ENCODE results near the gene PODXL2. TPM values are rescaled to one million over a fixed set of nuclear protein-coding genes. Genes with fewer than 3 reads are reported as not detected.

The PODXL2 gene
- polyA plus RNA-seq, 1 donor (not counting 4 experiments of a cell fraction or from before 2014, with no cell fraction given), result 1.6 TPM

DNA sequence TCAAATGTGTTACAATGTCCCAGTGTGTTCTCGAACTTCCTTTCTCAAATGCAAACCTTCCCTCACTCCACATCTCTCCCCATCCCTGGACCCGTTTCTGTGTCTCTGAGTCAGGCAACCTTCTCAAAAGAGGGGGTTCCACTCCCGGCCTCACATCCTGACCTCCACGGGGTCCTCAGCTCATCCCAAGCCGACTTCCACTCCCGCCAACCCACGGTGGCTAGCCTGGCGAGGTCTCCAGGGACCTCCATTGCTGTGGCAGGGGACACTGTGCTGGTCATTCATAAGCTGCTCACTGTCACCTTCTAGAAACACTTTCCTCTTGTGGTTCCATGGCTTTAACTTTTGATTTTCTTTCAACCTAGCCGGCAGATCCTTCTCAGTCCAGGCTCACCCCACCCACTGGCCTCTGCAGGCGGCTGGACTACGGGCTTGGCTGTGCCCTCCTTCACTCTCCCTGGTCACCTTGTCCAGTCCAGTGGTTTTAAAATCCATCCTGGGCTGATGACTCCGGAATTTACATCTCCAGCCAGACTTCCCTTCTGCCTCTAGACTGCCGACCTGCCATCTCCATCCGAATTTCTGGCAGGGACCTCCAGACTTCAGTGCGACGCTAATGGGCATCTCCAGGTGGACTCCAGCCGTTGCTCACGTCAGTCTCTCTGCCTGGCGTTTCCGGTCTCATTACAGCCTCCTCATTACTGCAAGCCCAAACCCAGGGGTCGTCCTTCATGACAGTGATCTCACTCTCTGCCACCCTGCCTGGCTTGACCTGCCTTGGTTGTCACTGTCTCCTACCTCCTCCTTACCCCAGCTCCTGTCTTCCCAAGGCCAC lies 63.7 kb downstream of the PODXL2 start:
- H3K4me1 ChIP-seq (ENCODE audit: control insufficient read depth, extremely low read depth, insufficient read depth, low read length), result peaks cover 38% of the 10 kb centered on the region
- H3K36me3 ChIP-seq (ENCODE audit: control insufficient read depth in 2 of 2, extremely low read depth in 1 of 2, insufficient read depth in 2 of 2, low read length in 2 of 2), result no peaks in the 10 kb centered on the region
- no peaks in the 10 kb centered on the region for H4K20me1 ChIP-seq (ENCODE audit: control insufficient read depth, extremely low read depth, insufficient read depth, low read length)
- H3K9me1 ChIP-seq (ENCODE audit: control insufficient read depth, extremely low read depth, insufficient read depth, low read length), result no peaks in the 10 kb centered on the region
- H2AFZ ChIP-seq (ENCODE audit: control insufficient read depth, low read length), result no peak overlapping the region
- no peaks in the 10 kb centered on the region for H3K27me3 ChIP-seq (ENCODE audit: control insufficient read depth, extremely low read depth, insufficient read depth, low read length)
- no peaks in the 10 kb centered on the region for H3K79me2 ChIP-seq (ENCODE audit: control insufficient read depth, insufficient read depth, low read length)
- DNase-seq (ENCODE audit: low read depth, low spot score) (no peak), FAIRE-seq (no peak)
- no peak for TF ChIP-seq EZH2 (IDR thresholded peaks at IDR 0.05; ENCODE audit: low read length)
- TF ChIP-seq, protein P1, sequence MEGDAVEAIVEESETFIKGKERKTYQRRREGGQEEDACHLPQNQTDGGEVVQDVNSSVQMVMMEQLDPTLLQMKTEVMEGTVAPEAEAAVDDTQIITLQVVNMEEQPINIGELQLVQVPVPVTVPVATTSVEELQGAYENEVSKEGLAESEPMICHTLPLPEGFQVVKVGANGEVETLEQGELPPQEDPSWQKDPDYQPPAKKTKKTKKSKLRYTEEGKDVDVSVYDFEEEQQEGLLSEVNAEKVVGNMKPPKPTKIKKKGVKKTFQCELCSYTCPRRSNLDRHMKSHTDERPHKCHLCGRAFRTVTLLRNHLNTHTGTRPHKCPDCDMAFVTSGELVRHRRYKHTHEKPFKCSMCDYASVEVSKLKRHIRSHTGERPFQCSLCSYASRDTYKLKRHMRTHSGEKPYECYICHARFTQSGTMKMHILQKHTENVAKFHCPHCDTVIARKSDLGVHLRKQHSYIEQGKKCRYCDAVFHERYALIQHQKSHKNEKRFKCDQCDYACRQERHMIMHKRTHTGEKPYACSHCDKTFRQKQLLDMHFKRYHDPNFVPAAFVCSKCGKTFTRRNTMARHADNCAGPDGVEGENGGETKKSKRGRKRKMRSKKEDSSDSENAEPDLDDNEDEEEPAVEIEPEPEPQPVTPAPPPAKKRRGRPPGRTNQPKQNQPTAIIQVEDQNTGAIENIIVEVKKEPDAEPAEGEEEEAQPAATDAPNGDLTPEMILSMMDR (optimal IDR thresholded peaks at IDR 0.05 in 1 of 3, IDR thresholded peaks at IDR 0.05 in 1 of 3, conservative IDR thresholded peaks at IDR 0.05 in 1 of 3; ENCODE audit: extremely low read depth in 1 of 3, insufficient read depth in 2 of 3, low read length in 3 of 3), result no peak
- H3K9me3 ChIP-seq (ENCODE audit: control insufficient read depth, low read depth, low read length), result no peaks in the 10 kb centered on the region
- no peak overlapping the region for H3K4me3 ChIP-seq (ENCODE audit: control insufficient read depth in 2 of 3, extremely low read depth in 1 of 3, insufficient read depth in 2 of 3, low read depth in 1 of 3, low read length in 3 of 3)
- dilution Hi-C loops (cut with MboI; ENCODE audit: extremely low pct_ligation_motif_present, low sequenced_read_pairs), result no loop called here
- no peak overlapping the region for H3K4me2 ChIP-seq (ENCODE audit: control insufficient read depth, extremely low read depth, insufficient read depth, low read depth, low read length)
- H3K9ac ChIP-seq (ENCODE audit: control insufficient read depth, extremely low read depth, insufficient read depth, low read length), result no peak overlapping the region
- no peak overlapping the region for H3K27ac ChIP-seq (ENCODE audit: control insufficient read depth, insufficient read depth, low read length)

DNA sequence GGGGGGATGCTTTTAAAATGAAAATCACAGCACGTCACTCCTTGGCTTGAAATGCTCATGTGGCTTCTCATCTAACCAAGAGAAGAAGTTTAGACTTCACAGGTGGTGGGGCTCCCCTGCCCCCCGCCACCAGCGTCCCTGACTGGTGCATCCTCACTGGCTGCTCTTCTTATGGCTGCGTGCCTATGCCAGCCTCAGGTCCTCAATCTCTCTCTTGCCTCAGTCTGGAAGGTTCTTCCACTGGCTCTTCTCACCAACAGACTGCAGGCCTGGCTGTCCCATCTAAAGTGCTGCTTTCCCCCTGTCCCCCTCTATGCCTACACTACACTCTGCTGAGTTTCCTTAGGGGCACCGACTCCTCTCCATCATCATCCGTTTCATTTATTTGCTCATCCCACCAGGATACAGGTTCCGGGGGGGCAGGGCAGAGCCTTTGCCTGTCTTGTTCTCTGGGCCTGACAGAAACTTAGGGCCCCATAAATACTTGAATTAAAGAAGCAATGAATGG lies 64.4 kb downstream of the PODXL2 start:
- FAIRE-seq (no peak), DNase-seq (ENCODE audit: low read depth, low spot score) (no peak)
- H3K36me3 ChIP-seq (ENCODE audit: control insufficient read depth in 2 of 2, extremely low read depth in 1 of 2, insufficient read depth in 2 of 2, low read length in 2 of 2), result no peaks in the 10 kb centered on the region
- no peak overlapping the region for H3K9ac ChIP-seq (ENCODE audit: control insufficient read depth, extremely low read depth, insufficient read depth, low read length)
- H4K20me1 ChIP-seq (ENCODE audit: control insufficient read depth, extremely low read depth, insufficient read depth, low read length), result no peaks in the 10 kb centered on the region
- no peak overlapping the region for H3K4me2 ChIP-seq (ENCODE audit: control insufficient read depth, extremely low read depth, insufficient read depth, low read depth, low read length)
- peaks cover 33% of the 10 kb centered on the region for H3K4me1 ChIP-seq (ENCODE audit: control insufficient read depth, extremely low read depth, insufficient read depth, low read length)
- dilution Hi-C loops (cut with MboI; ENCODE audit: extremely low pct_ligation_motif_present, low sequenced_read_pairs), result no loop called here
- no peaks in the 10 kb centered on the region for H3K79me2 ChIP-seq (ENCODE audit: control insufficient read depth, insufficient read depth, low read length)
- H3K27ac ChIP-seq (ENCODE audit: control insufficient read depth, insufficient read depth, low read length), result no peak overlapping the region
- H2AFZ ChIP-seq (ENCODE audit: control insufficient read depth, low read length), result no peak overlapping the region
- no peak for TF ChIP-seq EZH2 (IDR thresholded peaks at IDR 0.05; ENCODE audit: low read length)
- H3K27me3 ChIP-seq (ENCODE audit: control insufficient read depth, extremely low read depth, insufficient read depth, low read length), result no peaks in the 10 kb centered on the region
- no peaks in the 10 kb centered on the region for H3K9me1 ChIP-seq (ENCODE audit: control insufficient read depth, extremely low read depth, insufficient read depth, low read length)
- H3K9me3 ChIP-seq (ENCODE audit: control insufficient read depth, low read depth, low read length), result no peaks in the 10 kb centered on the region
- no peak overlapping the region for H3K4me3 ChIP-seq (ENCODE audit: control insufficient read depth in 2 of 3, extremely low read depth in 1 of 3, insufficient read depth in 2 of 3, low read depth in 1 of 3, low read length in 3 of 3)

Data from keratinocyte (primary cell).